Testis (tissue), 2 donors: Measurements from ENCODE around the gene MYO1B.

Experiments used
- CTCF ChIP-seq, 3 experiments: fragments of 450-650 bp in 2 of 3; fragments of 200-600 bp in 1 of 3; sonication (generic) in 1 of 3; IDR thresholded peaks; one replicate each; pipeline ENCODE4 v1.5.1; 2016 to 2019; ENCODE audit warnings: antibody characterized with exemption in 3 of 3, mild to moderate bottlenecking in 2 of 3, moderate library complexity in 1 of 3
- POLR2A ChIP-seq: fragments of 450-650 bp; IDR thresholded peaks from one replicate; pipeline ENCODE4 v1.6.1; 2017; ENCODE audit warnings: antibody characterized with exemption, mild to moderate bottlenecking, moderate library complexity

- no peak for TF ChIP-seq POLR2A
- no peak for TF ChIP-seq CTCF (IDR thresholded peaks at IDR 0.05)
Observed at GRCh38 chr2:191451116-191451515, 205.9 kb downstream of the MYO1B start.
